Activated naive CD8-positive, alpha-beta T cell treated with anti-CD3 and anti-CD28 coated beads, Interleukin-2, amount 50 U/mL, for 24 hours (primary cell): ENCODE measurements around the gene TRAFD1.
"Not testable (repeated sequence)": the region's sequence is repeated elsewhere in the genome, so short reads cannot be mapped to it uniquely, and the experiment has no call there.

Source experiments
- ATAC-seq: fragments of 150-1000 bp; cut with Tn5 transposase; one replicate; pipeline ENCODE4 v1.10.0; 2021
- DNase-seq: peaks from one replicate; pipeline ENCODE4 v3.0.0; 2021
- H3K27ac Mint-ChIP-seq: one replicate; pipeline ENCODE4 v1.8.0; 2021; ENCODE audit warnings: mild to moderate bottlenecking, mixed read lengths
- H3K27me3 Mint-ChIP-seq: one replicate; pipeline ENCODE4 v1.8.0; 2021; ENCODE audit warnings: mixed read lengths
- H3K36me3 Mint-ChIP-seq: one replicate; pipeline ENCODE4 v1.8.0; 2021; ENCODE audit warnings: low read depth, mixed read lengths
- H3K4me1 Mint-ChIP-seq: one replicate; pipeline ENCODE4 v1.8.0; 2021; ENCODE audit warnings: mixed read lengths
- H3K4me3 Mint-ChIP-seq: one replicate; pipeline ENCODE4 v1.8.0; 2021; ENCODE audit warnings: mild to moderate bottlenecking, moderate library complexity, mixed read lengths
- H3K9me3 Mint-ChIP-seq: one replicate; pipeline ENCODE4 v1.8.0; 2021; ENCODE audit warnings: mixed read lengths

The TRAFD1 gene

DNA sequence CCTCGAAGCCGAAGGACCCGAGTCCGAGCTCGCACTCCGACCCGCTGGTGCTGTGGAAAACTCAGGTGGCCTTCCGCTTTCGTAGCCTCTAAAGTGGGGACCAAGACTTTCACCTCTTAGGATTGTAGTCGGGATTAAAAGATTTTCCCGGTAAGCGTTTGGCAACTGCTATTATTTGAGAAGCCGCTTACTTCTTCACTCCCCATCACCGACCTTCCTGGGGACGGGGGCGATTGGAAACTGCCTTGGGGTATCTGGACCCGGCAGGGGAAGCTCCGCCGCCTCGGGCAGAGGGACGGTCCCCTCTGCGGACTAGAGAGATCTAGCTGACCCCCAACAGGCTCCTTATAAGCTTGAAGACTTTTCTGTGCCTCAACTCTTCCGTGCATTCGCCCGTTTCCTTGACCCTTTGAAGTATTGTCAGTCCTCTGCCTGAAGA lies 659 bp downstream of the TRAFD1 start:
- Mint-ChIP-seq H3K4me1 (peaks cover 50% of the 10 kb centered on the region), H3K27me3 (no peaks in the 10 kb centered on the region), H3K9me3 (no peaks in the 10 kb centered on the region), H3K4me3 (peak overlapping the region; percentile 85), H3K36me3 (peaks cover 4% of the 10 kb centered on the region), H3K27ac (peak overlapping the region; percentile 87)
- DNase-seq, result no peak
- ATAC-seq, result no peak

DNA sequence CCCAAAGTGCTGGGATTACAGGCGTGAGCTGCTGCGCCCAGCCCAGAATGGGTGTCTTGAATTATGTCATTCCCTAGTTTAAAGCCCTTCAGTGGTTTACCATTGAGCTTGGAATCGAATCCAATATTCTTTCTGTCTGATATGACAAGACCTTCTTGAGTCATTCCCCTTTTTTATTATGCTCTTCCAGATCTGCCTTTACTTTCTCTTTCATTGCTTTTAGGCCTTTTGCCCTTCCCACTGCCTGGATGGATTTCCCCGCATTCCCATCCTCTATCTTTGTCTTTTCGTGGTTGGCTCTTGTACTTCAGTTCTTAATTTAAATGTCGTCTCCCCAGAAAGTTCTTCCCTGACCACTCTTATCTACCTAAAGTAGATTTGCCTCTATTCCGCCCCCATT lies 1.6 kb downstream of the TRAFD1 start:
- H3K27ac Mint-ChIP-seq, result peak overlapping the region; percentile 87
- H3K27me3 Mint-ChIP-seq, result no peaks in the 10 kb centered on the region
- H3K36me3 Mint-ChIP-seq, result peaks cover 6% of the 10 kb centered on the region
- no peak for DNase-seq
- peaks cover 58% of the 10 kb centered on the region for H3K4me1 Mint-ChIP-seq
- peak overlapping the region; percentile 85 for H3K4me3 Mint-ChIP-seq
- H3K9me3 Mint-ChIP-seq, result no peaks in the 10 kb centered on the region
- ATAC-seq, result no peak

DNA sequence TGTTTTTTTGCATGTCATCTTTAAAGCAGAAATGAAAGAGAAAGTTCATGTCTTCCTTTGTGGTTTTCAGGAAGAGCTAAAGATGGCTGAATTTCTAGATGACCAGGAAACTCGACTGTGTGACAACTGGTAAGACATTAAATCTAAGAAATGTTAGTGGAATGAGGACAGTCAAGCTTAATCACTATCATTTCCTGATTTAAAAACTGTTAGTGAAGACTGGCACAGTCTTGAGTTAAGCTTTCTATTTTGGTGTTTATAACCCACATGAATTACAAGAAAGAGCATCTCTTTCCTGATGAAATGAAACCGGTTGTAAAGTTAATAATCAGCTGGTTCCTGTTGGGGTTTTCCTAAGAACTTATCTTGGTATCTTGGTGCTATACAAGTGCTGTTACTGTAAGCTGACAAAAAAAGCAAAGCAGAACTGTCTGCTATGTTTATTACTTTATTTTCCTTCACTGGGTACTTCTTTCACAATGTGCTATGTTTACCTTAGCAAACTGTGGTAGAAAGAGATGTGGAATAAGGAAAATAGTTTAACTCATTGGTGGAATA lies 5.2 kb downstream of the TRAFD1 start:
- Mint-ChIP-seq H3K4me1 (peaks cover 62% of the 10 kb centered on the region), H3K27ac (peak overlapping the region; percentile 85), H3K36me3 (peaks cover 24% of the 10 kb centered on the region), H3K9me3 (no peaks in the 10 kb centered on the region), H3K4me3 (peak overlapping the region; percentile 66), H3K27me3 (no peaks in the 10 kb centered on the region)
- no peak for DNase-seq
- peak; percentile 76 for ATAC-seq

DNA sequence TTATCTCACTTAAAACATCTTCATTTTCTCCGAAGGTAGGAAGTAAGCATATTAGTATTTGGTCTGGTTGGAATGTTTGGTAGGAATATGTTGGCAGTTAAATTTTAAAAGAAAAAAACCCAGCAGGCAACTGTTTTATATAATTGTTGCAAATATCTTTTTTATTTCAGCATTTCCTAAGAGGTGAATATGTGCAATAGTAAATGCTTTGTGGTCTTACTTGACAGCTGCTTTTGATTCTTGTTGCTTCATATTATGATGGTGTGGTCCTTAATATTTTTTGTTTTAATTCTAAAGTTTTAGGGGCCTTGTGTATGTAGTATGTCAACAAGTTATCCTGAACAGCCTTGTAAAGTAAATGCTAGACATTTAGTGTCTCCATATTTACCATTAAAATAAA lies 6.3 kb downstream of the TRAFD1 start:
- Mint-ChIP-seq H3K27me3 (no peaks in the 10 kb centered on the region), H3K36me3 (peaks cover 28% of the 10 kb centered on the region), H3K27ac (peak overlapping the region; percentile 85), H3K4me3 (no peak overlapping the region), H3K4me1 (peaks cover 56% of the 10 kb centered on the region), H3K9me3 (no peaks in the 10 kb centered on the region)
- DNase-seq, result no peak
- ATAC-seq, result no peak

DNA sequence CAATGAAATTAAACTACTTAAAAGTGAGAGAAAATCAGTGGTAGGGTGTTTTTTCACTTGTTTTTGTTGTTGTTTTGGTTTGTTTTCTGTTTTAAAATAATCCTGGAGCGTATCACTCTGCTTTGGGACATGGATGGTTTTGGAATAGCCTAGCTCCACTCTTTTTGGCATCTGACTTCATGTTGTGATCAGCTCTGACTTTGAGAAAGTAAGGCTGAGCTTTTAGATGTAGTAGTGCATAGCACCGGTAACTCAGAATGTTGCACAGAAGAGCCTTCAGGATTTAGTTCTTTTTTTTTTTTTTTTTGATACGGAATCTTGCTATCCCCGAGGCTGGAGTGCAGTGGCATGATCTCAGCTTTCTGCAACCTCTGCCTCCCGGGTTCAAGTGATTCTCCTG lies 8.1 kb downstream of the TRAFD1 start:
- DNase-seq (no peak), ATAC-seq (no peak)
- peak overlapping the region; percentile 74 for H3K27ac Mint-ChIP-seq
- peaks cover 42% of the 10 kb centered on the region for H3K4me1 Mint-ChIP-seq
- H3K4me3 Mint-ChIP-seq, result no peak overlapping the region
- no peaks in the 10 kb centered on the region for H3K9me3 Mint-ChIP-seq
- peaks cover 26% of the 10 kb centered on the region for H3K36me3 Mint-ChIP-seq
- no peaks in the 10 kb centered on the region for H3K27me3 Mint-ChIP-seq

DNA sequence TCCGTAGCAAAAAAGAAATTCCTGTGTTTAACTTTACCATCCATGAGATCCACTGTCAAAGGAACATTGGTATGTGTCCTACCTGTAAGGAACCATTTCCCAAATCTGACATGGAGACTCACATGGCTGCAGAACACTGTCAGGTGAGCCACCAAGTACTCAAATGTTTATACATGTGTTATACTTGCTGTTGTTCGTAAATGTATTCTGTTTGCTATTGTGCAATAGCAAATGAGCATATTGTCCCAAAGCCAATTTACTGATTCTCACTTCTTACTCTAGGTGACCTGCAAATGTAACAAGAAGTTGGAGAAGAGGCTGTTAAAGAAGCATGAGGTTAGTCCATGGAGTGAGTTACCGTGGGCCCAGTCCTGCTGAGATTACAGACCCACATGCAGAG lies 9.4 kb downstream of the TRAFD1 start:
- H3K27ac Mint-ChIP-seq, result no peak overlapping the region
- no peak for DNase-seq
- H3K9me3 Mint-ChIP-seq, result no peaks in the 10 kb centered on the region
- H3K4me3 Mint-ChIP-seq, result no peak overlapping the region
- peaks cover 29% of the 10 kb centered on the region for H3K4me1 Mint-ChIP-seq
- H3K36me3 Mint-ChIP-seq, result peaks cover 26% of the 10 kb centered on the region
- ATAC-seq, result no peak
- H3K27me3 Mint-ChIP-seq, result no peaks in the 10 kb centered on the region

GRCh38 chr12:112140728-112141127 lies 15.4 kb downstream of the TRAFD1 start:
- no peak for ATAC-seq
- Mint-ChIP-seq H3K36me3 (peaks cover 28% of the 10 kb centered on the region), H3K4me1 (no peaks in the 10 kb centered on the region), H3K4me3 (no peak overlapping the region), H3K27ac (peak overlapping the region; percentile 11), H3K9me3 (no peaks in the 10 kb centered on the region), H3K27me3 (no peaks in the 10 kb centered on the region)
- no peak for DNase-seq

DNA sequence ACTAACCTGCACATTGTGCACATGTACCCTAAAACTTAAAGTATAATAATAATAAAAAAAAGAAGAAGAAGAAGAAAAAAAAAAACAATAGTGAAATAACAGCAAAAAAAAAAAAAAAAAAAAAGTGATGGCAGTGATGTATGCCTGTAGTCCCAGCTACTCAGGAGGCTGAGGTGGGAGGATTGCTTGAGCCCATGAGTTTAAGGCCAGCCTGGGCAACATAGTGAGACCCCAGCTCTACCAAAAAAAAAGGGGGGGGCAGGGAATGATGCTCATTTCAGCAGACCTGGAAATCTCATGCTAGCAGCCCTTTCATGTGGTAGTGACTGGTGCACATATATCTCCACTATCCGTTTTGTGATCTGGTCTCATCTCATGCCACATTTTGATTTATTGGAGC lies 20.8 kb downstream of the TRAFD1 start:
- DNase-seq, result no peak
- Mint-ChIP-seq H3K36me3 (peaks cover 48% of the 10 kb centered on the region), H3K4me1 (peaks cover 6% of the 10 kb centered on the region), H3K4me3 (no peak overlapping the region), H3K27ac (peak overlapping the region; percentile 26), H3K9me3 (no peaks in the 10 kb centered on the region), H3K27me3 (no peaks in the 10 kb centered on the region)
- ATAC-seq, result no peak

DNA sequence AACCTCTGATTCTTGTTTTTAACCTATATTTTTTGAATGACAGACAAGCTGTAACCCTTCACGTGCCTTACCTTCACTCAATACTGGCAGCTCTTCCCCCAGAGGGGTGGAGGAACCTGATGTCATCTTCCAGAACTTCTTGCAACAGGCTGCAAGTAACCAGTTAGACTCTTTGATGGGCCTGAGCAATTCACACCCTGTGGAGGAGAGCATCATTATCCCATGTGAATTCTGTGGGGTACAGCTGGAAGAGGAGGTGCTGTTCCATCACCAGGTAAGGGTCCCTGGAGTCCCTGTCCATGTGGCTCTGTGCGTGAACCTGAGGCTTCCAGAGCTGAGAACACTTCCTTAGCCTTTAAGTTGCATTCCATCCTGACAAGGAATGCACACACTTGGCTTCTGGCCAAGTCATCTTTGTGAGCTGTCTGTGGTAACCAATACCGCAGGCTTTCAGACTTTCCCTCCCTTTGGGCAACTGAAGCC lies 22.7 kb downstream of the TRAFD1 start:
- H3K27ac Mint-ChIP-seq, result no peak overlapping the region
- no peak overlapping the region for H3K4me3 Mint-ChIP-seq
- H3K9me3 Mint-ChIP-seq, result no peaks in the 10 kb centered on the region
- peaks cover 57% of the 10 kb centered on the region for H3K36me3 Mint-ChIP-seq
- no peaks in the 10 kb centered on the region for H3K27me3 Mint-ChIP-seq
- H3K4me1 Mint-ChIP-seq, result peaks cover 15% of the 10 kb centered on the region
- ATAC-seq (no peak), DNase-seq (no peak)

DNA sequence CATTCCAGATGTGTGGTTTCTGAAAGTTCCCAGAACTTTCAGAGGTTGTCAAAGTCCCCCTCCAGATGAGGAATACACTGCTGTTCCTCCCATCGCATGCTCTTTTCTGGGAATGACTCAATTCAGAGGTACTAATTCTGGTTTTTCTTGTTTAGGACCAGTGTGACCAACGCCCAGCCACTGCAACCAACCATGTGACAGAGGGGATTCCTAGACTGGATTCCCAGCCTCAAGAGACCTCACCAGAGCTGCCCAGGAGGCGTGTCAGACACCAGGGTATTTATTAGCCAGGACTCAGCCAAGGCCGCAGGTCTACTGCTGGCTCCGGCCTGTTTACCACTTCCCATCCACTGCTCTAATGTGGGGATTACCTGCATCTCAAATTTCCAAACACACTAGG lies 24.2 kb downstream of the TRAFD1 start:
- no peak for DNase-seq
- no peaks in the 10 kb centered on the region for H3K27me3 Mint-ChIP-seq
- no peak for ATAC-seq
- peaks cover 15% of the 10 kb centered on the region for H3K4me1 Mint-ChIP-seq
- no peak overlapping the region for H3K4me3 Mint-ChIP-seq
- H3K9me3 Mint-ChIP-seq, result peaks cover 5% of the 10 kb centered on the region
- H3K36me3 Mint-ChIP-seq, result peaks cover 67% of the 10 kb centered on the region
- H3K27ac Mint-ChIP-seq, result peak overlapping the region; percentile 56

- H3K4me1 Mint-ChIP-seq, result peaks cover 12% of the 10 kb centered on the region
- no peak for ATAC-seq
- no peaks in the 10 kb centered on the region for H3K27me3 Mint-ChIP-seq
Observed at GRCh38 chr12:112151766-112152541, 26.6 kb downstream of the TRAFD1 start.

DNA sequence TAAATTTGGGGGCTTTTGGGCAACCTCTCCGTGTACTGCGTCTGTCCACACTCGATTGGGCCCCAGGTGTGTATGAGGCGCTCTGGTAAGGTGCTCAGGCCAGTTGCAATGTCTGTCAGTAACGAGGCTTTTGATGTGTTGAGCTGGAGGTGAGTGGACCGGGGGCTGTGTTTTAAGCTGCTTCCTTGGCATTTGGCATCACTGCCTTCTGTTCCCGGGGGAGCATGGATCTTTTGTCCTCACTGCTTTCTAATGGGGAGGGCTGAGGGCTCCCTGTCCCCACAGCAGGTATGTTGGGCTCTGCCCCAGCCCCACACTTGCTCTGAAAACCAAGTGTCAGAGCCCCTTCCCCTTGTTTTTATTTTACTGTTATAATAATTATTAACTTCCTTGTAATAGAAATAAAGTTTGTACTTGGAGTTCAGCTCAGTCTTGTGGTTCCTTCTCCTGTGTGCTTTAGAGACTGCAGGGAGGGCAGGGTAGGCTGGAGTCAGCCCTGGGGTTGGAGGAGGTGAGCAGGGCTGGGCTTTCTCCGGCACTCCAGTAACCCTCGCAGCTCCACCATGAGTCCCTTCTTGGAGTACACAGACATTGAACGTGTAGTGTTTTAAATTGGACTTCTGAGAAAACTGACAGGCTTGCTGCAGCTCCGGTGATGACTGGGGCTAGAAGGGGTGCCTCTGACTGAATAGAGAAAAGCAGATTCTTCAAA lies 28.0 kb downstream of the TRAFD1 start:
- Mint-ChIP-seq H3K36me3 (peaks cover 82% of the 10 kb centered on the region), H3K27me3 (no peaks in the 10 kb centered on the region), H3K9me3 (peaks cover 35% of the 10 kb centered on the region), H3K27ac (no peak overlapping the region), H3K4me3 (no peak overlapping the region), H3K4me1 (peaks cover 19% of the 10 kb centered on the region)
- ATAC-seq, result no peak
- DNase-seq, result no peak

More at GRCh38 chr12:112151766-112152541, 26.6 kb downstream of the TRAFD1 start:
- Mint-ChIP-seq H3K27ac (peak overlapping the region; percentile 59), H3K4me3 (no peak overlapping the region), H3K9me3 (peaks cover 22% of the 10 kb centered on the region), H3K36me3 (peaks cover 74% of the 10 kb centered on the region)
- no peak for DNase-seq

DNA sequence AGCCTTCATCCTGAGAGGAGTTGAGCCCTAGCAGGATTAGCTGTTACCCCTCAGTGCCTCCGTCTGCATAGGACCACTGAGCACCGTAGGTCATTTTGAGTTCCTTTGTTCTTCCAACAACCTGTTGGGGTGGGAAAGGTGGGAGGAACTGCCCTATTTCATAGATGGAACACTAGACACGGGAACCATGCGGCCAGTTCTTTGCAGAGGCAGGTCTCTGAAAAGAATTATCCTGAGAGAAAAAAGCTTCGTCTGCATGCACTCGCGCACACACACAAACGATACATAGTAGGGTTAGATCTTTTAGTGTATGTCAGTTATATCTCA lies 28.5 kb downstream of the TRAFD1 start:
- ATAC-seq (no peak), DNase-seq (no peak)
- Mint-ChIP-seq H3K4me1 (peaks cover 24% of the 10 kb centered on the region), H3K4me3 (no peak overlapping the region), H3K36me3 (peaks cover 82% of the 10 kb centered on the region), H3K9me3 (peaks cover 37% of the 10 kb centered on the region), H3K27me3 (no peaks in the 10 kb centered on the region), H3K27ac (no peak overlapping the region)

- peaks cover 21% of the 10 kb centered on the region for H3K4me1 Mint-ChIP-seq
- H3K36me3 Mint-ChIP-seq, result peaks cover 83% of the 10 kb centered on the region
- not testable (repeated sequence) for ATAC-seq, H3K4me3 Mint-ChIP-seq, H3K27ac Mint-ChIP-seq, H3K27me3 Mint-ChIP-seq
- DNase-seq, result peak; percentile 12
- peaks cover 37% of the 10 kb centered on the region for H3K9me3 Mint-ChIP-seq
Observed at GRCh38 chr12:112158461-112159145, 33.2 kb downstream of the TRAFD1 start.
